HCEC 1CT (cell line): Measurements from ENCODE around the gene ZNF428.
A peak's percentile ranks its signal among the peaks of the same experiment; 100 is the strongest.
"Not testable (repeated sequence)": the region's sequence is repeated elsewhere in the genome, so short reads cannot be mapped to it uniquely, and the experiment has no call there.

Experiments used
- DNase-seq: peaks from one replicate; pipeline ENCODE4 v3.0.0-alpha.2; 2017

The ZNF428 gene, protein sequence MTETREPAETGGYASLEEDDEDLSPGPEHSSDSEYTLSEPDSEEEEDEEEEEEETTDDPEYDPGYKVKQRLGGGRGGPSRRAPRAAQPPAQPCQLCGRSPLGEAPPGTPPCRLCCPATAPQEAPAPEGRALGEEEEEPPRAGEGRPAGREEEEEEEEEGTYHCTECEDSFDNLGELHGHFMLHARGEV

DNA sequence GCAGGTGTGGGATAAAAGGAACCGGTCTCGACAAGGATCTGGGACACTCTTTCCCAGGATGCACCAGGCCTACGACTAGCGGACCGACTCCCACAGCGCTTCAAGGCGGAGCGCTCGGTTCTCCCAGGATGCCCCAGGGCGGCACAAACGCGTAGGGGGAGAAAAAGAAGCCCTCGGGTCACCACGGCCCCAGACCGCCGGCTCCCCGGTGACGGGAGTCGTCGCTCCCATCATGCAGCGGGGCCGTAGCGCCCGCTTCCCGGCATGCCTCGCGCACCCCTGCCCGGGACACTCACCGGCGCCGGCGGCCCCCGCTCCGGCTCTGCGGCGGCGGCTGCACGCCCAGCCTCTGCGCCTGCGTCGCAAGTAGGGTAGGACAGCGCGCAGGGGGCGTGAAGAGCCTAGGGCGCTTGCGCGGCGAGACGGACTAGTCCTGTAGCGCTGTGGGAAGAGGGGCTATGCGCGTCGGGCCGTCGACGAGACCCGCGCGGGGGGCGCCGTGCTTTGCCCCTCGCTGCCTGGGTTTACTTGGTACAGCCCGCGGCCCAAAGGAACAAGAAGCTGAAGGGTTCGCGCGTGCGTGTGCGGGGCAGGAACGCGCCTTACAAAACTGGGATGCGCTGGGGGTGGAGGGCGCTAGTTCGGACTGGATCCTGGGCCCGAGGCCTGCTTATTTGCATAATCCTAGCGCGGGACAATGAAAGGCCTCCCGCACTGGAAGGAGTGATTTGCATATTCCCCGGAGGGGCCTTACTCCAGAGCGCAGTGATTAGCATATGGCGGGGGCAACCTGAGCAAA is at the start of gene ZNF428:
ZNF428 (minus strand) TSS at position 368 of the 799 bp plus-strand sequence. CDS start 5,325 bp downstream, outside the sequence.
- DNase-seq = peak; percentile 79

DNA sequence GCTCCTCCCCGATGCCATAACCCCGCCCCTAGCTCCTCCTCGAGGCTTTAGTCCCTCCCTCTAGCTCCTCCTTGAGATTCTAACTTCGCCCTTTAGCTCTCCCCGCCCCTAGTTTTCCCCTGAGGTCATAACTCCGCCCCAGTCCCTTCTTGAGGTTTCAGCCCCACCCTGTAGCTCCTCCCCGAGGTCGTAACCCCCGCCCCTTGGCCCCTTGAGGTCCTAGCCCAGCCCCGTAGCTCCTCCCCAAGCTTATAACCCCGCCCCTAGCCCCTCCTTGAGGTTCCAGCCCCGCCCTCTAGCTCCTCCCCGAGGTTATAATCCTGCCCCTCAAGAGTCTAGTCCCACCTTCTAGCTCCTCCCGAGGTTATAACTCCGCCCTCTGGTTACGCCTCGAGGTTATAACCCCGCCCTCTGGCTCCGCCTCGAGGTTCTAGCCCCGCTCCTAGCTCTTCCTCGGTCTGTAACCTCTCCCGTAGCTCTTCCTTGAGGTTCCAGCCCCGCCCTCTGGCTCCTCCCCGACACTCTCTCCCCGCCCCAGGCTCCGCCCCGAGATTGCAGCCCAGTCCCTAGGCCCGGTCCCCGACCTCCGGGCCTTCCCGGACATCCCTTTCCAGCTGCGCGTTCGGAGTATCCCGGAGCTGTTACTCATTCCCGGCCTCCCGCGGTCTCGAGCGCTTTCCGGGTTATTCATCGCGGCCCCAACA is 49.1 kb upstream of the ZNF428 start:
- peak; percentile 99 for DNase-seq

GRCh38 chr19:43667876-43668405 is 48.5 kb upstream of the ZNF428 start:
- no peak for DNase-seq

- DNase-seq = no peak
Observed at GRCh38 chr19:43667126-43667875, 47.9 kb upstream of the ZNF428 start.

- DNase-seq = no peak
Observed at GRCh38 chr19:43664018-43664417, 44.6 kb upstream of the ZNF428 start.

- DNase-seq = no peak
Observed at GRCh38 chr19:43662487-43662886, 43.1 kb upstream of the ZNF428 start.

GRCh38 chr19:43660971-43661360 is 41.5 kb upstream of the ZNF428 start:
- DNase-seq = no peak

DNA sequence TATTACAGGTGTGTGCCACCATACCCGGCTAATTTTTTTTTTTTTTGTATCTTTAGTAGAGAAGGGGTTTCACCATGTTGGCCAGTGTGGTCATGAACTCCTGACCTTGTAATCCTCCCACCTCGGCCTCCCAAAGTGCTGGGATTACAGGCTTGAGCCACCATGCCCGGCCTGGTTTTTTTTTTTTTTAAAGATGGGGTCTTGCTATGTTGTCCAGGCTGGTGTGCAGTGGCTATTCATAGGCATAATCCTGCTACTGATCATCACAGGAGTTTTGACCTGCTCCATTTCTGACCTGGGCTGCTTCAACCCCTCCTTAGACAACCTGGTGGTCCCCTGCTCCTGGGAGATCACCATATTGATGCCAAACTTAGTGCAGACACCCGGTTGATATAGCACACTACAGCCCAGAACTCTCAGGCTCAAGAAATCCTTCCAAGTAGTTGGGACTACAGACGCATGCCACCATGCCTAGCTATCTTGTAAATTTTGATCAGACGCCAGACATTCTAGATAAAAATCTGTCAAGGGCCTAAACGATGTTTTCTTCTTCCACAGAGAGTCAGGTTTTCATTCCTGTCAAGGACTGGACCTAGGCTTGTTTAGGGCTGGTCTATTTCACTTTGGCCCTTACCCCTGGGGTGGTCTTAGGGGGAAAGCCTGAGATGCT is 41.0 kb upstream of the ZNF428 start:
- no peak for DNase-seq

GRCh38 chr19:43658494-43658893 is 39.1 kb upstream of the ZNF428 start:
- no peak for DNase-seq

GRCh38 chr19:43658001-43658400 is 38.6 kb upstream of the ZNF428 start:
- DNase-seq = no peak

- DNase-seq = no peak
Observed at GRCh38 chr19:43656436-43656835, 37.0 kb upstream of the ZNF428 start.

GRCh38 chr19:43652546-43652874 is 33.1 kb upstream of the ZNF428 start:
- no peak for DNase-seq

- DNase-seq = peak; percentile 56
Observed at GRCh38 chr19:43651758-43652545, 32.5 kb upstream of the ZNF428 start.

DNA sequence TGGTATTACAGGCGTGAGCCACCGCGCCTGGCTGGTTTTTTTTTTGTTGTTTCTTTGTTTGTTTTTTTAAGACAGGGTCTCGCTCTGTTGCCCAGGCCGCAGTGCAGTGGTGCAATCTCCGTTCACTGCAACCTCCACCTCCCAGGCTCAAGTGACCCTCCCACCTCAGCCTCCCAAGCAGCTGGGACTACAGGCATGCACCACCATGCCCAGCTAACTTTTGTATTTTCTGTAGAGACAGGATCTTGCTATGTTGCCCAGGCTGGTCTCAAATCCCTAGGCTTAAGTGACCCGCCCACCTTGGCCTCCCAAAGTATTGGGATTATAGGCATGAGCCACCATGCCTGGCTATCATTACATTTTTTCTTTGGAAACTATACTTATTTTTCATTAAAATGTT is 30.8 kb upstream of the ZNF428 start:
- DNase-seq = not testable (repeated sequence)

DNA sequence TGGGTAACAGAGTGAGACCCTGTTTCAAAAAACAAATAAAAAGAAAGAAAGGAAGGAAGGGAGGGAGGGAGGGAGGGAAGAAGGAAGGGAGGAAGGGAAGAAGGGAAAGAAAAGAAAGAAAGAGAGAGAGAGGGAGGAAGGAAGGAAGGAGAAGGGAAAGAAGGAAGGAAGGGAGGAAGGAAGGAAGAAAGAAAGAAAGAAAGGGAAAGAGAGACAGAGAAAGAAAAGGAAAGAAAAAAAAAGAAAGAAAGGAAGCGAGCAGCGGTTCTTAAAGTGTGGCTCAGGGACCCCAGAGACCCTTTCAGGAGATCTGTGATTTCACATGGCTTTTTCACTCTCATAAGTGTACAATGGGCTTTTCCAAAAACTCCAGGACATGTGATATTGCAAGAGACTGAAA is 30.1 kb upstream of the ZNF428 start:
- DNase-seq = no peak

- no peak for DNase-seq
Observed at GRCh38 chr19:43648633-43649032, 29.2 kb upstream of the ZNF428 start.

DNA sequence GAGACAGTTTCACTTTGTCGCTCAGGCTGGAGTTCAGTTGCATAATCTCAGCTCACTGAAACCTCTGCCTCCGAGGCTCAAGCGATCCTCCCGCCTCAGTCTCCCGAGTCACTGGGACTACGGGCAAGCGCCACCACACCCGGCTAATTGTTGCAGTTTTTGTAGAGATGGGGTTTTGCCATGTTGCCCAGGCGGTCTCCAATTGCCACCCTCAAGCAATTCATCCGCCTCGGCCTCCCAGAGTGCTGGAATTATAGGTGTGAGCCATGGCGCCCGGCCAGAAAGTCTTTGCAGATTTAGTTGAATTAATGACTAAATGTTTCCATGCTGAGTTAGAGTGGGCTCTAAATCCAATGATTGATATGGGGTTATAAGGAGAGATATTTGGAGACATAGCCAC is 24.8 kb upstream of the ZNF428 start:
- no peak for DNase-seq

GRCh38 chr19:43643326-43643725 is 23.9 kb upstream of the ZNF428 start:
- DNase-seq = no peak

DNA sequence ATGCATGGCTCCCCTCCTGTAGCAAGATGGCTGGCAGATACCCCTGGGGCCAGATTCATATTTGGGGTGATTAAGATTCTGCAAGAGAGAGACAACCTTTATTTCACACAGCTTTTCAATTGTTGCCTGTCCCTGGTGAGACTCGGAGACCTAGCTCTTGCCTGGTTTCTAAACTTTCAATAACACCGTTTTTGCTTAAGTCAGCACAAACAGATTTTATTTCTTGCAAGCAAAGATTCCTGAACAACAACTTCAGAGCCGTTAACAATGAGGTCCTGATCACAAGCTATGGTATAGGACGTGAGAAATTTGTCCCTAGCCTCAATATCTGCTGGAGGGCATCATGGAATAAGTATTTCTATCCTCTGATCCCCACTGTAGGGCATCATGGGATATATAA is 23.1 kb upstream of the ZNF428 start:
- no peak for DNase-seq

GRCh38 chr19:43641333-43641732 is 21.9 kb upstream of the ZNF428 start:
- DNase-seq = no peak

DNA sequence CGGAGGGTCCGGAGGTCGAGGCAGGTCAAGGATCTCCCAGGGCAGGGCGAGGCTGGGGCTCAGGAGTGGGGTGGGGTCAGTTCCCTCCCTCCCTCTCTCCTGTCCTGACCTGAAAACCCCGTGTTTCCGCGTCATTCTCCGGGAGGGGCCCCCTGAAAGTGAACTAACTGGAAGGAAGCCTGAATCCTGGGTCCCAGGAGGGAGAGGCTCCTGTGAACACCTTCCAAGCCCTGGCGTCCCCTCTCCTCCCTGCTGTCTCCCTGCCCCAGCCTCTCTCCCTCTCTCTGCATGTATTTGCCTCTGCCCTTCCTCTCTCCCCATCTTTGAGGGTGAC is 21.0 kb upstream of the ZNF428 start:
- no peak for DNase-seq
